Measurements from ENCODE around the gene SLC1A2.

Gene SLC1A2

GRCh38 chr11:35412285-35412684 lies 7.1 kb downstream of the SLC1A2 start:
- DNase-seq = peak; percentile 35

DNA sequence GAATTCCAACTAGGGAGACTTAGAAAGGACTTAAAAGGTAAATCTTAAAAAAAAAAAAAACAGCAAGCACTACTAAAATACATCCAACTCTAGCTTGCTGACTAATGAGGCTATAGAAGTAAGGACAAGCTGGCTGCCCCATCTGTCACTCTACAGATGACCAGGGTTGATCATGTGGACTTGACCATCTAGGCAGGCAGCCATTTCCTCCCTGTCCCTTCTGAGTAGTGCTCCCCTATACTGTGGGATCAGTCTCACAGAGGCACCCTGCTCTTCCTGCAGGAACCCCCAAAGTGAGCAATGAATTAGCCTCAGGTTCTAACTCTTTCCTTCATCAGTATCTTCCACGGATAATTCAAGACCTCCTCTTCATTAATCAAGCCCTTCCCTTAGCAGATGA lies 12.3 kb downstream of the SLC1A2 start:
- no peak for DNase-seq

GRCh38 chr11:35404388-35404775 lies 15.0 kb downstream of the SLC1A2 start:
- DNase-seq = peak; percentile 28

GRCh38 chr11:35403765-35404387 lies 15.5 kb downstream of the SLC1A2 start:
- no peak for DNase-seq

- DNase-seq = no peak
These were observed 16.4 kb downstream of the SLC1A2 start for GRCh38 chr11:35402751-35403660.

DNA sequence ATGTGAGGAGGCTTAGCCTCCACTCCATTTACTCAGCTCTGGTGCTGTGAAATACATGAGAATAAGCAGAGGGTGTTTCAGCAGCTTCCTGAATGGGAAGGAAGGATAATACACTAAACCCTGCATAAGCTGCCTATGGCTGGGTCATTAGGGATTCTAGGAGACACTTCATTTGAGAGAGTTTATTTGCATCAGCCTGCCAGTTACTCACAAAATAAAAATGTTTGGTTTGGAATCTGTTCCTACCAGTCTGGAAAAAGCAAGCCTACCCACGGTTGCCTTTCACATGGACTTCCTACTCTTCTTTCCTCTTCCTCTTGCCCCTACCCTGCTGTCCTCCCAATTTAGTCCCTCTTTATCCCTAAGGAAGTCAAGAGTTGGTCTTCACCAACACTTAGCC lies 20.5 kb downstream of the SLC1A2 start:
- no peak for DNase-seq

DNA sequence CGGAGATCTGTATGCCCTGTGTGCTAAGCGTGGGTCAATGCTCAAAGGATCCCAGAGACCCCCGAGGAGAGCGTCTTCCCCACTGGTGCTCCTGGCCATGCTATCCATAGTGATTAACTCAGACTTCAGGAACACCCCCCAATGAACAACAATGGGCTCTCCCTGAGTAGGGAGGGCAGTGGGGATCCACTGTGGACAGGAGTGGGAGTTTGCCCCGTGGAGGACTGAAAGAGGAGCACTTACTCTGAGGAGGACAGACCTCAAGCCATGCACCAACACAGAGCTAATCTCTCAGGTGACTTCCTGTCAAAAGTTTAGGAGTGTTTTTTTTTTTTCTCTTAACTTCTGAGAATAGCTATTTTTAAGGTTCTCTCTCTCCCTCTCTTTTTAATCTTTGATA lies 24.4 kb downstream of the SLC1A2 start:
- no peak for DNase-seq

- DNase-seq = peak; percentile 73
These were observed 26.3 kb downstream of the SLC1A2 start for GRCh38 chr11:35393098-35393497.

- DNase-seq = peak; percentile 84
These were observed 27.3 kb downstream of the SLC1A2 start for GRCh38 chr11:35391922-35392688.

DNA sequence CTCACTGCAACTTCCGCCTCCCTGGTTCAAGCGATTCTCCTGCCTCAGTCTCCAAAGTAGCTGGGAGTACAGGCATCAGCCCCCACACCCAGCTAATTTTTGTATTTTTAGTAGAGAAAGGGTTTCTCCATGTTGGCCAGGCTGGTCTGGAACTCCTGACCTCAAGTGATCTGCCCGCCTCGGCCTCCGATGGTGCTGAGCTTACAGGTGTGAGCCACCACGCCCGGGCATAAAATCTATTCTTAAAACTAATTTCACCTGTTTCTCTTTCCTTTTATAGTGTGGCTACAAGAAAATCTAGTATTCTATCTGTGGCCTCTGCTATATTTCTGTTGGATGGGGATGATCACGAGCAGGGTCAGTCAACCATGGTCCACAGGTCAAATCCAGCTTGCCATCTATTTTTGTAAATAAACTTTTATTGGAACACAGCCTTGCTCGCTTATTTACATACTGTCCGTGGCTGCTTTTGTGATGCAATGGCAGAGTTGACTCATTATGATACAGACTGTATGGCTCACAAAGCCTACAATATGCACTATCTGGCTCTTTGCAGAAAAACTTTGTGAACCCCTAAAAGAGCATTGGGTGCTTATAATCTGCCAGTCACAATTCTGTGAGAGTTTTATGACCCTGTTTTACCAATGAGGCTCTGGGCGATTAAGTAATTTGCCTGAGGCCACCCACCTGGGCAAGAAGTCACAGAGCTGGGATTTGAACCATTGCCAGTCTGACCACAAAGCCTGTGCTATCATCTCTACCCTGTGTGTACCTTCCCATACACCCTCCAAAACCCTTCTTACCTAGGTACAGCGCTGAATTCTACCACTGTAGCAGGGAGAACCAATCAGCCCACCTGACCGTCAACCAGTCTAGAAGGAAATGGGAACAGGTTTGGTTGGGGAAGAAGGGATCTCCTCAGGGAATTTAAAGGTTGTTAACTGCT lies 28.3 kb downstream of the SLC1A2 start:
- no peak for DNase-seq

- no peak for DNase-seq
These were observed 29.4 kb downstream of the SLC1A2 start for GRCh38 chr11:35389897-35390465.

DNA sequence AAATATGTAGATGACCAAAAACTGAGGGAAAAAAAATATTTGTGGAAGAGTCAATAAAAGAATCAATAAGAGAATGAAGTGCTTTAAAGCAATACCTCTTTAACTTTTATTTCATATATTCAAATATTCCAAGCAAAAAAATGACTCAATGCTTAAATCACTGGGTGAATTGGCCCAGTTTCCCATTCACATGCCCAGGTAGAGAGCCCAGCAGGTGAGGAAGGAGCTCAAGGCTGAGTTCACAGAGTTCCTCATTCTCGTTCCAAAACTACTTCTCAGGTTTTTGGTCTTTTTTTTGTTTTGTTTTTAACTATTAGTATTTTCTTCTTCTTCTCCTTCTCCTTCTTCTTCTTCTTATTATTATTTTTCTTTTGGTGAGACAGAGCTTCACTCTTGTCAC lies 30.2 kb downstream of the SLC1A2 start:
- no peak for DNase-seq

DNA sequence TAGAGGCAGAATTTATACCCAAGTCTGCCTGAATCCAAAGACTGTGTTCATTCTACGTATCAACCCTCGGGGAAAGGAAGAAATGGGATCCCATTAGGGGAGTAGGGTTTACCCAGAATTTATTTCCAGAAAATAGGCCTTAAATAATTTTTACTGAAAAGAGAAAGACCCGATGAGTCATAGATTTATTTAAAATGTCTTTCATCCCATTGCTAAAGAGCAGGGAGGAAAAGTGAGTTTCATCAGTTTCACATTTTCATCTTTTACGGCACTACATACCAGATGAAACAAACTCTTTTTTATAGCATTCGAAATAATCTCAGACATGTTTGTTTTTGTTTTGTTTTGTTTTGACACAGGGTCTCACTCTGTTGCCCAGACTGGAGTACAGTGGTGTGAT lies 31.3 kb downstream of the SLC1A2 start:
- no peak for DNase-seq

DNA sequence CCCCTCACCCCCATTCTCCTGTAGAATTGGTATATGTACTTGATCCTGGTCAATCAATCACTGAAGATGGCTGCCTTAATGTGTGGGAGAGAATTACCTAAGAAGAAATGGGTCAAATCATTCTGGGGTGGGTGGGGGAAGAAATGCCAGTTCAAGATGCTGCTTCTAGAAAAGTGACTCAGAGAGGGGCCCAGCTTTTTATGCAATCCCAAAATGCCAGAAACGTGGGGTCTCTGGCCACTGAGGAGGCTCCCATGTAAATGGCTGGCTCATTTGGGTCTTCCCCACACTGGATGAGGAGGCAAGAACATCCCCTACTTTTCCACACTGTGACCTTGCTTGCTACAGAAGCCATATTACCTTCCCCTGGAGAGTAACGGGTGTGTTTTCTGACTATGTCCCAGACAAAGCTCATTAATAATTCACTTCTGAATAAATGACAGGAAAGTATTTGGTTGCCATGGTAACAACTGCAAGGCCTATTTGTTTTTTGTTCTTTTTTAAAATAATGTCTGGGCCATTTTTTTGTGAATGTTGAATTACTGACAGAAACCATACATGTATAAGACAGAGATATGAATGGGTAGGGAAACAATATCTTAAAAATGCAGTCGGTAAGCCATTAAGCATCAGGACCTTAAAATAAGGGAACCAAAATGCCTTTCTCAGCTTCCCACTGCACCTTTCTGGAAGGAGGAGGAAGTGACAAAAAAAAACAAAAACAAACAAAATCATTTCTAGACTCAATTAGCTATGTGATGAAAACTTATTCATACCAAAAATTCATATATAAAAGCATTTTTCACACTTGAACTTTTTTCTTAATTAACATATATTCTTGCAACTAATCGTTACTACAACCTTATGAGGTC lies 32.0 kb downstream of the SLC1A2 start:
- peak; percentile 42 for DNase-seq

GRCh38 chr11:35383953-35384352 lies 35.4 kb downstream of the SLC1A2 start:
- no peak for DNase-seq

DNA sequence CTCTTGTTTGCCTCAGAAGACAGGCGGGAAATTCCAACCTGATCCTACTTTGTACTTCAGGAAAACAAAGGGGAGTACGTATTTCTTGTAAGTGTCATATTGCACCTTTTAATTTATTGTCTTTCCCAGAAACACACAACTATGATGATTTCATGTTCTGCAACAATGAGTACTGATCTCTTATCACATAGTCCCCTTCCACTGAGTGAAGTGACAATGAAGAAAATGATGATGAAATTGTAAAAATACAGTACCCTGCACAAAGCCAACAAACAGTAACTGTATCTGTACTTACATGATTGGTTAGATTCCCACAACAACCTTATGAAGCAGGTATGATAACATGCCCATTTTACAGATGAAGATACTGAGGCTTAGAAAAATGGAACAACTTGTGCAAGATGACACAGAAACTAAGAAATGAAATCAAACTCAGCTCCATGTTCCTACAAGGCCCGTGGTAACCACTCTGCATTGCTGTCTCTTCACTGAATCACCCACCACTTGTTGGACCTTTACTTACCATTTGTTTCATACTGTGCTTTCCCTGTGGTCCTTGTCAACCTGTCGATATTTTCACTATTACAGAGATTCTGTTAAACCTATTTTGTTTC lies 37.5 kb downstream of the SLC1A2 start:
- no peak for DNase-seq

DNA sequence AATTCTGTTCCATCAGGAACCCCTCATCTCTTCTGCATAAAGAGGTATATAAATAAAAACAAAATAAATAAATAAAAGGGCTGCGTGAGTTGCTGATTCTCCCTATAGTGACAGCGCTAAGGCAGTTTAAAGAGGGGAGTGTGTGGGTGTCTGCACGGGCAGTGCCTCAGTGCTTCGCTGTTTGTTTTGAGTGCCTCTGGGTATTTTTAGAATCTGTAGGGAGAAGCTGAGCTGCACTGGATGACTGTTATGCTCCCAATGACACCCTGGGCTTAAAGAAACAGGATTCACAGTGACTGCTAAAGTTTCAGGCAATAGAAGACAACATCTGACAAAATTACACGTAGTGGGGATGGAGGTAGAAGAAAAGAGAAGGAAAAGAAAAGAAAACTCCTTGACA lies 38.8 kb downstream of the SLC1A2 start:
- DNase-seq = no peak

DNA sequence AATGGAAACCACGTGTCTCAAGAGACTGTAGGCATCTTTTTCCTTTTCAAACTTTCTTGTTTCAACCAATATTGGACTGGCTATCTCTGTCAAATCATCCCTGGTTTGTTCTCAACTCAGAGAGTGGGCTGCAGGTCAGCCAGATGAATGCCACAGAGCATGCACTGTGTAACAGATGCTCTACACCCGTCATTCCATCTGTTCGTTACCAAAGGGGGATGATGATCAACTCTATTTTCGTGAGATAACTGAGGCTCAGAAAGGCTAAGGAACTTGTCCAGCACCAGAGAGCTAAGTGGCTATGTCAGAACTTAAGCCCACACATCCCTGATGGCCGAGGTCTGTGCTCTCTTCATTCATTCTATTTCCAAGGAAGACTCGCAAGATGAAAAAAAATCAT lies 42.1 kb downstream of the SLC1A2 start:
- DNase-seq = no peak

- DNase-seq = no peak
These were observed 42.7 kb downstream of the SLC1A2 start for GRCh38 chr11:35376613-35377012.

- DNase-seq = no peak
These were observed 43.2 kb downstream of the SLC1A2 start for GRCh38 chr11:35376118-35376510.
